ENCODE results near the gene C1orf56.
A peak's percentile ranks its signal among the peaks of the same experiment; 100 is the strongest.

C1orf56 gene

GRCh38 chr1:151058692-151059091 is 11.1 kb downstream of the C1orf56 start:
- H3K27ac Mint-ChIP-seq (ENCODE audit: low read depth), result peak overlapping the region; percentile 91
- peaks cover 66% of the 10 kb centered on the region for H3K4me1 Mint-ChIP-seq
- H3K4me3 Mint-ChIP-seq, result peak overlapping the region; percentile 92
- no peaks in the 10 kb centered on the region for H3K9me3 Mint-ChIP-seq
- H3K36me3 Mint-ChIP-seq (ENCODE audit: insufficient read depth), result peaks cover 53% of the 10 kb centered on the region
- peak in 1 of 2 donors; percentile 10 for DNase-seq (ENCODE audit: low spot score in 2 of 2)
- ATAC-seq (replicated peaks; ENCODE audit: extremely low read depth, poor library complexity, severe bottlenecking), result no peak
- H3K27me3 Mint-ChIP-seq, result no peaks in the 10 kb centered on the region

- Mint-ChIP-seq H3K4me3 (peak within 1 kb of the TSS; percentile 92), H3K27me3 (no peaks in the 10 kb centered on the region), H3K9me3 (no peaks in the 10 kb centered on the region), H3K36me3 (ENCODE audit: insufficient read depth) (peaks cover 48% of the 10 kb centered on the region), H3K4me1 (peaks cover 62% of the 10 kb centered on the region), H3K27ac (ENCODE audit: low read depth) (peak within 1 kb of the TSS; percentile 91)
- ATAC-seq (replicated peaks; ENCODE audit: extremely low read depth, poor library complexity, severe bottlenecking) (peak; percentile 81), DNase-seq (ENCODE audit: low spot score in 2 of 2) (peak; percentile 67 to 77)
These were observed 11.8 kb downstream of the C1orf56 start, which contains the start of gene CDC42SE1 for GRCh38 chr1:151059109-151060006. CDC42SE1 (minus strand) TSS chr1:151059622; CDS start chr1:151055730, 3,892 bp downstream.

- peaks cover 40% of the 10 kb centered on the region for H3K36me3 Mint-ChIP-seq (ENCODE audit: insufficient read depth)
- no peaks in the 10 kb centered on the region for H3K27me3 Mint-ChIP-seq
These were observed 12.6 kb downstream of the C1orf56 start, which contains the start of gene MLLT11 for GRCh38 chr1:151060007-151060656. MLLT11 (plus strand) TSS chr1:151060397; CDS start chr1:151067225, 6,828 bp downstream.

GRCh38 chr1:151060657-151061421 is 13.3 kb downstream of the C1orf56 start:
- ATAC-seq (replicated peaks; ENCODE audit: extremely low read depth, poor library complexity, severe bottlenecking) (no peak), DNase-seq (ENCODE audit: low spot score in 2 of 2) (no peak)
- H3K4me3 Mint-ChIP-seq, result peak overlapping the region; percentile 92
- peak overlapping the region; percentile 91 for H3K27ac Mint-ChIP-seq (ENCODE audit: low read depth)
- no peaks in the 10 kb centered on the region for H3K27me3 Mint-ChIP-seq
- peaks cover 47% of the 10 kb centered on the region for H3K4me1 Mint-ChIP-seq
- H3K36me3 Mint-ChIP-seq (ENCODE audit: insufficient read depth), result peaks cover 33% of the 10 kb centered on the region
- no peaks in the 10 kb centered on the region for H3K9me3 Mint-ChIP-seq

More at GRCh38 chr1:151060007-151060656, 12.6 kb downstream of the C1orf56 start, which contains the start of gene MLLT11:
- H3K27ac Mint-ChIP-seq (ENCODE audit: low read depth), result peak within 1 kb of the TSS; percentile 91
- no peaks in the 10 kb centered on the region for H3K9me3 Mint-ChIP-seq
- H3K4me3 Mint-ChIP-seq, result peak within 1 kb of the TSS; percentile 92
- H3K4me1 Mint-ChIP-seq, result peaks cover 54% of the 10 kb centered on the region
- no peak for ATAC-seq (replicated peaks; ENCODE audit: extremely low read depth, poor library complexity, severe bottlenecking)
- no peak for DNase-seq (ENCODE audit: low spot score in 2 of 2)

GRCh38 chr1:151061704-151062103 is 14.2 kb downstream of the C1orf56 start:
- DNase-seq (ENCODE audit: low spot score in 2 of 2), result no peak

GRCh38 chr1:151062741-151063371 is 15.3 kb downstream of the C1orf56 start:
- H3K9me3 Mint-ChIP-seq, result no peaks in the 10 kb centered on the region
- peaks cover 27% of the 10 kb centered on the region for H3K4me1 Mint-ChIP-seq
- no peak overlapping the region for H3K4me3 Mint-ChIP-seq
- no peak overlapping the region for H3K27ac Mint-ChIP-seq (ENCODE audit: low read depth)
- no peak for ATAC-seq (replicated peaks; ENCODE audit: extremely low read depth, poor library complexity, severe bottlenecking)
- no peaks in the 10 kb centered on the region for H3K27me3 Mint-ChIP-seq
- DNase-seq (ENCODE audit: low spot score in 2 of 2), result no peak
- peaks cover 18% of the 10 kb centered on the region for H3K36me3 Mint-ChIP-seq (ENCODE audit: insufficient read depth)

More at GRCh38 chr1:151061704-151062103, 14.2 kb downstream of the C1orf56 start:
- no peaks in the 10 kb centered on the region for H3K27me3 Mint-ChIP-seq
- H3K4me3 Mint-ChIP-seq, result no peak overlapping the region
- no peaks in the 10 kb centered on the region for H3K9me3 Mint-ChIP-seq
- peaks cover 38% of the 10 kb centered on the region for H3K4me1 Mint-ChIP-seq
- ATAC-seq (replicated peaks; ENCODE audit: extremely low read depth, poor library complexity, severe bottlenecking), result no peak
- peaks cover 29% of the 10 kb centered on the region for H3K36me3 Mint-ChIP-seq (ENCODE audit: insufficient read depth)
- no peak overlapping the region for H3K27ac Mint-ChIP-seq (ENCODE audit: low read depth)

GRCh38 chr1:151065089-151065645 is 17.6 kb downstream of the C1orf56 start:
- DNase-seq (ENCODE audit: low spot score in 2 of 2), result no peak
- H3K9me3 Mint-ChIP-seq, result no peaks in the 10 kb centered on the region
- H3K27ac Mint-ChIP-seq (ENCODE audit: low read depth), result no peak overlapping the region
- no peak overlapping the region for H3K4me3 Mint-ChIP-seq
- H3K36me3 Mint-ChIP-seq (ENCODE audit: insufficient read depth), result peaks cover 4% of the 10 kb centered on the region
- H3K4me1 Mint-ChIP-seq, result peaks cover 14% of the 10 kb centered on the region
- no peaks in the 10 kb centered on the region for H3K27me3 Mint-ChIP-seq
- ATAC-seq (replicated peaks; ENCODE audit: extremely low read depth, poor library complexity, severe bottlenecking), result no peak

- H3K4me1 Mint-ChIP-seq, result peaks cover 6% of the 10 kb centered on the region
- no peaks in the 10 kb centered on the region for H3K9me3 Mint-ChIP-seq
- ATAC-seq (replicated peaks; ENCODE audit: extremely low read depth, poor library complexity, severe bottlenecking) (no peak), DNase-seq (ENCODE audit: low spot score in 2 of 2) (no peak)
- H3K27ac Mint-ChIP-seq (ENCODE audit: low read depth), result no peak overlapping the region
- H3K4me3 Mint-ChIP-seq, result no peak overlapping the region
- H3K36me3 Mint-ChIP-seq (ENCODE audit: insufficient read depth), result peaks cover 10% of the 10 kb centered on the region
- no peaks in the 10 kb centered on the region for H3K27me3 Mint-ChIP-seq
These were observed 19.6 kb downstream of the C1orf56 start for GRCh38 chr1:151067185-151067584.

GRCh38 chr1:151069103-151069486 is 21.5 kb downstream of the C1orf56 start:
- ATAC-seq (replicated peaks; ENCODE audit: extremely low read depth, poor library complexity, severe bottlenecking) (no peak), DNase-seq (ENCODE audit: low spot score in 2 of 2) (no peak)
- Mint-ChIP-seq H3K27ac (ENCODE audit: low read depth) (peak overlapping the region; percentile 64), H3K4me1 (peaks cover 15% of the 10 kb centered on the region), H3K9me3 (no peaks in the 10 kb centered on the region), H3K4me3 (peak overlapping the region; percentile 93), H3K27me3 (no peaks in the 10 kb centered on the region), H3K36me3 (ENCODE audit: insufficient read depth) (peaks cover 14% of the 10 kb centered on the region)

- H3K4me1 Mint-ChIP-seq, result peaks cover 15% of the 10 kb centered on the region
- H3K27ac Mint-ChIP-seq (ENCODE audit: low read depth), result peak within 1 kb of the TSS; percentile 97
- DNase-seq (ENCODE audit: low spot score in 2 of 2) (peak; percentile 79 to 81), ATAC-seq (replicated peaks; ENCODE audit: extremely low read depth, poor library complexity, severe bottlenecking) (peak; percentile 80)
- H3K9me3 Mint-ChIP-seq, result no peaks in the 10 kb centered on the region
- H3K36me3 Mint-ChIP-seq (ENCODE audit: insufficient read depth), result peaks cover 26% of the 10 kb centered on the region
- H3K4me3 Mint-ChIP-seq, result peak within 1 kb of the TSS; percentile 93
- no peaks in the 10 kb centered on the region for H3K27me3 Mint-ChIP-seq
These were observed 23.1 kb downstream of the C1orf56 start, which contains the start of gene GABPB2 for GRCh38 chr1:151070474-151071276. GABPB2 (plus strand) TSS chr1:151070761; CDS start chr1:151088190, 17,429 bp downstream.

- Mint-ChIP-seq H3K9me3 (no peaks in the 10 kb centered on the region), H3K4me1 (peaks cover 15% of the 10 kb centered on the region), H3K27me3 (no peaks in the 10 kb centered on the region), H3K4me3 (peak overlapping the region; percentile 93), H3K36me3 (ENCODE audit: insufficient read depth) (peaks cover 28% of the 10 kb centered on the region), H3K27ac (ENCODE audit: low read depth) (peak overlapping the region; percentile 97)
- DNase-seq (ENCODE audit: low spot score in 2 of 2), result no peak
- ATAC-seq (replicated peaks; ENCODE audit: extremely low read depth, poor library complexity, severe bottlenecking), result no peak
These were observed 24.7 kb downstream of the C1orf56 start for GRCh38 chr1:151072224-151072623.

Measured in central memory CD8-positive, alpha-beta T cell (primary cell).